Endothelial cell of umbilical vein (primary cell): Measurements from ENCODE around the gene INTS1. TPM values are rescaled to one million over a fixed set of nuclear protein-coding genes. Genes with fewer than 3 reads are reported as not detected.

ENCODE experiments used
- BruUV-seq: library from RNA; stranded (reverse); fragments of 400-500 nt; replicated peaks from 2 replicates; lab custom pipeline; 2021; lab: Mats Ljungman, UMichigan
- CTCF ChIA-PET: fragments of 300-600, 350-600 bp; sonication (Branson Sonifier 250); formaldehyde crosslinking; loops from one replicate; lab custom pipeline; 2021; ENCODE audit warnings: antibody characterized with exemption, inconsistent platforms; lab: Charles Lee
- POLR2A ChIA-PET: fragments of 300-600, 350-600 bp; sonication (Branson Sonifier 250); formaldehyde crosslinking; loops from one replicate; lab custom pipeline; 2021; ENCODE audit warnings: antibody characterized with exemption, inconsistent platforms; lab: Charles Lee
- DNase-seq: peaks from one replicate; pipeline ENCODE4 v3.0.0-alpha.2; 2011; ENCODE audit warnings: low read depth, low spot score
- FAIRE-seq: peaks from 2 replicates; lab custom pipeline; 2011; peaks lifted over from hg19 to GRCh38; lab: Jason Lieb, UNC
- H2AFZ ChIP-seq: 2 replicates; pipeline ENCODE4 v1.6.0; 2012; ENCODE audit warnings: low read depth, low read length, control low read depth, inconsistent platforms
- H3K27ac ChIP-seq: 2 replicates; pipeline ENCODE4 v1.5.1; 2011; ENCODE audit warnings: low read depth, mild to moderate bottlenecking, control low read depth, low read length, moderate library complexity; ENCODE audit not compliant: insufficient read depth
- H3K27me3 ChIP-seq, 2 experiments: 2 replicates each; pipeline versions ENCODE4 v1.6.0 to v1.6.1; 2011; ENCODE audit warnings: low read length in 2 of 2, mixed read lengths in 1 of 2; ENCODE audit not compliant: control insufficient read depth in 2 of 2, insufficient read depth in 2 of 2
- H3K36me3 ChIP-seq, 2 experiments: 2 replicates in 1 of 2; 3 replicates in 1 of 2; pipeline ENCODE4 v1.5.1; 2011; ENCODE audit warnings: low read length in 2 of 2, mild to moderate bottlenecking in 1 of 2, moderate library complexity in 1 of 2; ENCODE audit not compliant: control insufficient read depth in 2 of 2, insufficient read depth in 2 of 2; ENCODE audit errors: extremely low read depth in 1 of 2
- H3K4me1 ChIP-seq: 3 replicates; pipeline ENCODE4 v1.5.1; 2011; ENCODE audit warnings: mild to moderate bottlenecking, low read length; ENCODE audit not compliant: control insufficient read depth, insufficient read depth; ENCODE audit errors: extremely low read depth
- H3K4me2 ChIP-seq: 2 replicates; pipeline ENCODE4 v1.6.1; 2011; ENCODE audit warnings: low read length, control low read depth, mixed read lengths; ENCODE audit not compliant: insufficient read depth
- H3K4me3 ChIP-seq, 3 experiments: fragments of 200-600 bp in 1 of 3; sonication (generic), shearing (Covaris generic) in 1 of 3; replicated peaks in 1 of 3; 2 replicates each; pipeline ENCODE4 v1.5.1; 2011 to 2016; ENCODE audit warnings: control low read depth in 3 of 3, low read length in 3 of 3, mild to moderate bottlenecking in 2 of 3, inconsistent platforms in 1 of 3, low read depth in 1 of 3, moderate library complexity in 1 of 3; ENCODE audit not compliant: insufficient read depth in 1 of 3
- H3K79me2 ChIP-seq: 2 replicates; pipeline ENCODE4 v1.6.0; 2012; ENCODE audit warnings: low read length, inconsistent platforms; ENCODE audit not compliant: control insufficient read depth, insufficient read depth
- H3K9ac ChIP-seq: replicated peaks from 2 replicates; pipeline ENCODE3; 2011; ENCODE audit warnings: low read length, control low read depth; ENCODE audit not compliant: insufficient read depth; ENCODE audit errors: extremely low read depth
- H3K9me1 ChIP-seq: replicated peaks from 3 replicates; pipeline ENCODE4 v1.6.0; 2011; ENCODE audit warnings: mild to moderate bottlenecking, low read length; ENCODE audit not compliant: control insufficient read depth, insufficient read depth; ENCODE audit errors: extremely low read depth
- H3K9me3 ChIP-seq: replicated peaks from 2 replicates; pipeline ENCODE4 v1.5.1; 2012; ENCODE audit warnings: low read length, inconsistent platforms; ENCODE audit not compliant: control insufficient read depth, insufficient read depth
- H4K20me1 ChIP-seq: replicated peaks from 2 replicates; pipeline ENCODE3; 2011; ENCODE audit warnings: mild to moderate bottlenecking, low read length; ENCODE audit not compliant: control insufficient read depth, insufficient read depth; ENCODE audit errors: extremely low read depth
- EZH2 ChIP-seq: IDR thresholded peaks from 2 replicates; pipeline ENCODE4 v1.6.1; 2012; ENCODE audit warnings: borderline replicate concordance, low read depth, mild to moderate bottlenecking, moderate library complexity, low read length, inconsistent platforms; ENCODE audit not compliant: severe bottlenecking
- FOS ChIP-seq: IDR thresholded peaks from 2 replicates; pipeline ENCODE4 v1.6.1; 2011; ENCODE audit warnings: mild to moderate bottlenecking, low read length, moderate library complexity, borderline replicate concordance; ENCODE audit not compliant: insufficient read depth
- GATA2 ChIP-seq: IDR thresholded peaks from 2 replicates; pipeline ENCODE4 v1.7.0; 2011; ENCODE audit warnings: low read depth, mild to moderate bottlenecking, moderate library complexity, mixed read lengths, low read length; ENCODE audit not compliant: insufficient read length, insufficient read depth
- JUN ChIP-seq: IDR thresholded peaks from 2 replicates; pipeline ENCODE4 v1.6.1; 2011; ENCODE audit warnings: borderline replicate concordance, low read depth; ENCODE audit not compliant: insufficient read length, insufficient read depth
- MYC ChIP-seq: IDR thresholded peaks from one replicate; pipeline ENCODE4 v1.6.1; 2011; ENCODE audit warnings: mild to moderate bottlenecking, low read depth, low read length
- POLR2A ChIP-seq: IDR thresholded peaks from 2 replicates; pipeline ENCODE4 v1.6.1; 2012; ENCODE audit warnings: low read depth, mild to moderate bottlenecking, control low read depth, low read length
- POLR2AphosphoS5 ChIP-seq: IDR thresholded peaks from 2 replicates; pipeline ENCODE4 v1.6.1; 2012; ENCODE audit warnings: low read depth, mild to moderate bottlenecking, control low read depth, low read length, moderate library complexity; ENCODE audit not compliant: insufficient read depth
- dilution Hi-C: fragments of 300-500 bp; cut with MboI; formaldehyde crosslinking; loops from one replicate; pipeline ENCODE4 v1.15.0; 2019; ENCODE audit warnings: low sequenced_read_pairs; ENCODE audit not compliant: extremely low pct_ligation_motif_present
- intact Hi-C: fragments of 100-400 bp; cut with micrococcal nuclease; formaldehyde crosslinking; loops from one replicate; pipeline ENCODE4 v1.10.0; 2022
- polyA plus RNA-seq, 4 experiments: library from polyadenylated mRNA; depleted of rRNA in 3 of 4; stranded (reverse) in 3 of 4; unstranded in 1 of 4; fragments of >200 nt; gene quantifications; 2 replicates each; pipeline versions ENCODE4 v1.2.1 to v1.2.3, GENCODE V29; 2011 to 2012; ENCODE audit warnings: missing spikeins in 1 of 4
- total RNA-seq: library from RNA; stranded (reverse); gene quantifications from 2 replicates; pipeline ENCODE4 v1.2.3, GENCODE V29; 2021
- TF ChIP-seq, protein P1 (sequence below), 2 donors: IDR thresholded peaks; 1 replicate in 1 of 2; 2 replicates in 1 of 2; pipeline ENCODE4 v1.5.1; 2011; ENCODE audit warnings: low read length in 2 of 2, mild to moderate bottlenecking in 2 of 2, moderate library complexity in 2 of 2, control low read depth in 1 of 2, inconsistent platforms in 1 of 2, low read depth in 1 of 2; ENCODE audit not compliant: insufficient read depth in 1 of 2; ENCODE audit errors: extremely low read depth in 1 of 2
- TF ChIP-seq, protein P2 (sequence below): IDR thresholded peaks from 2 replicates; pipeline ENCODE4 v1.6.1; 2011; ENCODE audit not compliant: insufficient read depth, insufficient read length

Gene INTS1
- total and polyA plus RNA-seq, 2 donors (not counting 3 experiments of a cell fraction or from before 2014, with no cell fraction given), result 57.8 to 116 TPM

DNA sequence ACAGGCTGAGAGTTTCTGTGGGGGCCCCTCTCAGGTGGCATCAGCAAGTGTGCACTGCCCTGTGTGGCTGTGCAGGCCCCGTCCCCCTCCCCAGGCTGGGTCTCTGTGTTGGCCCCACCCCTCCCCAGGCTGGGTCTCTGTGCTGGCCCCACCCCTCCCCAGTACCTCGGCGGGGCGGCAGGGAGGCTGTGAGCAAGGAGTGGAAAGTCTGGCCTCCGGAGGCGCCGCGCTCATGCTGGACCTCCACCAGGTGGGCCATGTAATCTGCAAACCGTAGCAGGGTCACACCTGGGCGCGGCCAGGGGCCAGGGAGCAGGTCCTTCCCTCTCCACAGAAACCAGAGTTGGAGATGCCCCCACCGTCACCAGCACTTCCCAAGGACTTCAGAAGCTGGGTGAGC, 23.5 kb downstream of the INTS1 start:
- dilution Hi-C loops, result no loop called here
- Histone ChIP-seq H3K79me2 (no peaks in the 10 kb centered on the region), H3K4me3 (no peak overlapping the region), H3K27me3 (no peaks in the 10 kb centered on the region), H4K20me1 (no peaks in the 10 kb centered on the region), H3K9ac (no peak overlapping the region), H3K4me1 (no peaks in the 10 kb centered on the region), H3K9me1 (no peaks in the 10 kb centered on the region), H2AFZ (no peak overlapping the region), H3K9me3 (no peaks in the 10 kb centered on the region), H3K36me3 (peaks cover 2 to 58% of the 10 kb centered on the region in 2 experiments), H3K4me2 (no peak overlapping the region), H3K27ac (no peak overlapping the region)
- BruUV-seq, result no TSS peak
- DNase-seq (no peak), FAIRE-seq (no peak)
- no peak for TF ChIP-seq MYC
- no peak for TF ChIP-seq JUN
- TF ChIP-seq, protein P1, sequence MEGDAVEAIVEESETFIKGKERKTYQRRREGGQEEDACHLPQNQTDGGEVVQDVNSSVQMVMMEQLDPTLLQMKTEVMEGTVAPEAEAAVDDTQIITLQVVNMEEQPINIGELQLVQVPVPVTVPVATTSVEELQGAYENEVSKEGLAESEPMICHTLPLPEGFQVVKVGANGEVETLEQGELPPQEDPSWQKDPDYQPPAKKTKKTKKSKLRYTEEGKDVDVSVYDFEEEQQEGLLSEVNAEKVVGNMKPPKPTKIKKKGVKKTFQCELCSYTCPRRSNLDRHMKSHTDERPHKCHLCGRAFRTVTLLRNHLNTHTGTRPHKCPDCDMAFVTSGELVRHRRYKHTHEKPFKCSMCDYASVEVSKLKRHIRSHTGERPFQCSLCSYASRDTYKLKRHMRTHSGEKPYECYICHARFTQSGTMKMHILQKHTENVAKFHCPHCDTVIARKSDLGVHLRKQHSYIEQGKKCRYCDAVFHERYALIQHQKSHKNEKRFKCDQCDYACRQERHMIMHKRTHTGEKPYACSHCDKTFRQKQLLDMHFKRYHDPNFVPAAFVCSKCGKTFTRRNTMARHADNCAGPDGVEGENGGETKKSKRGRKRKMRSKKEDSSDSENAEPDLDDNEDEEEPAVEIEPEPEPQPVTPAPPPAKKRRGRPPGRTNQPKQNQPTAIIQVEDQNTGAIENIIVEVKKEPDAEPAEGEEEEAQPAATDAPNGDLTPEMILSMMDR (IDR thresholded peaks at IDR 0.05; ENCODE audit: extremely low read depth in 1 of 2, insufficient read depth in 1 of 2, low read depth in 1 of 2, low read length in 2 of 2), result no peak
- TF ChIP-seq POLR2A, result no peak
- TF ChIP-seq, protein P2, sequence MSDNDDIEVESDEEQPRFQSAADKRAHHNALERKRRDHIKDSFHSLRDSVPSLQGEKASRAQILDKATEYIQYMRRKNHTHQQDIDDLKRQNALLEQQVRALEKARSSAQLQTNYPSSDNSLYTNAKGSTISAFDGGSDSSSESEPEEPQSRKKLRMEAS, result no peak
- no peak for TF ChIP-seq POLR2AphosphoS5
- no peak for TF ChIP-seq GATA2
- no peak for TF ChIP-seq FOS
- no peak for TF ChIP-seq EZH2
- CTCF ChIA-PET, result no interaction called here
- POLR2A ChIA-PET, result no interaction called here
- intact Hi-C loops, result no loop called here
